Cardiac muscle cell (in vitro differentiated cells and primary cell): Measurements from ENCODE around the gene BMPR1A. TPM values are rescaled to one million over a fixed set of nuclear protein-coding genes. Genes with fewer than 3 reads are reported as not detected.
A peak's percentile ranks its signal among the peaks of the same experiment; 100 is the strongest.
"Not testable (repeated sequence)": the region's sequence is repeated elsewhere in the genome, so short reads cannot be mapped to it uniquely, and the experiment has no call there.

Experiments used
- DNase-seq, 2 donors: peaks; one replicate each; pipeline versions ENCODE4 v3.0.0 to v3.0.0-alpha.2; 2010 to 2017; ENCODE audit warnings: low read depth in 1 of 2, low spot score in 1 of 2
- H3K27ac ChIP-seq: fragments of 200-600 bp; sonication (generic); 2 replicates; pipeline ENCODE4 v1.5.1; 2016
- H3K27me3 ChIP-seq: fragments of 200-600 bp; sonication (generic); 2 replicates; pipeline ENCODE4 v1.6.0; 2016; ENCODE audit warnings: control low read depth
- H3K36me3 ChIP-seq: fragments of 200-600 bp; sonication (generic); 2 replicates; pipeline ENCODE4 v1.5.1; 2016; ENCODE audit warnings: control low read depth
- H3K4me1 ChIP-seq: fragments of 200-600 bp; sonication (generic); 2 replicates; pipeline ENCODE4 v1.8.1; 2017; ENCODE audit warnings: low read depth, mild to moderate bottlenecking, mixed run types
- H3K4me3 ChIP-seq: fragments of 200-600 bp; sonication (generic); 2 replicates; pipeline ENCODE4 v1.5.1; 2016; ENCODE audit warnings: mild to moderate bottlenecking
- H3K9me3 ChIP-seq: fragments of 200-600 bp; sonication (generic); 2 replicates; pipeline ENCODE4 v1.5.1; 2017; ENCODE audit warnings: low read depth, mild to moderate bottlenecking, control low read depth
- polyA plus RNA-seq: library from polyadenylated mRNA; unstranded; fragments of >200 nt; fragmentation: Nextera tagmentation; extraction: Ambion mirVana; gene quantifications from 2 replicates; pipeline ENCODE4 v1.2.1, GENCODE V29; 2016
- total RNA-seq: library from RNA; depleted of rRNA; stranded (reverse); fragments of >200 nt; gene quantifications from 2 replicates; pipeline ENCODE4 v1.2.3, GENCODE V29; 2016
- TF ChIP-seq, protein P1 (sequence below): IDR thresholded peaks from 2 replicates; pipeline ENCODE4 v1.5.1; 2012; ENCODE audit warnings: low read depth, mild to moderate bottlenecking, low read length

The BMPR1A gene
- total and polyA plus RNA-seq, 2 experiments from 2014 or later, result 35.6 to 39.4 TPM

DNA sequence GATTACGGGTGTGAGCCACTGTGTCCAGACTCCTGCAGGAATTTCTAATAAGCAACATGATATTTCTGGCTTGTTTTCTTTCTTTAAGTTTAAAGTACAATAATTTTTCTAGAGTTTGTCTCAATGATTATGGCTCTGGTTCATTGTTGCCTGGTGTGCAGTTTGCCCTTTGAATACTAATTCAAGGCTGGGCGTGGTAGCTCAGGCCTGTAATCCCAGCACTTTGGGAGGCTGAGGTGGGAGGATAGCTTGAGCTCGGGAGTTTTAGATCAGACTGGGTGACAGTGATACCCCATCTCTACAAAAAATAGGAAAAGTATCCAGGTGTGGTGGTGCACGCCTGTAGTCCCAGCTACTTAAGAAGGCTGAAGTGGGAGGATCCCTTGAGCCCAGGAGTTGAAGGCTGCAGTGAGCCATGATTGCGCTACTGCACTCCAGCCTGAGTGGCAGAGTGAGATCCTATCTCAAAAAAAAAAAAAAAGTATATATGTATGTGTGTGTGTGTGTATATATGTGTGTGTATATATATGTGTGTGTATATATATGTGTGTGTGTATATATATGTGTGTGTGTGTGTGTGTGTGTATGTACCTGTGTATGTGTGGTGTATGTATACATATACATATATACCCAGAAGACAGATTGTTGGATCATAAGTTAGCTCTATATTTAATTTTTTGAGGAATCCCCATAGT is 220.1 kb downstream of the BMPR1A start:
- H3K9me3 ChIP-seq, result no peaks in the 10 kb centered on the region
- TF ChIP-seq, protein P1, sequence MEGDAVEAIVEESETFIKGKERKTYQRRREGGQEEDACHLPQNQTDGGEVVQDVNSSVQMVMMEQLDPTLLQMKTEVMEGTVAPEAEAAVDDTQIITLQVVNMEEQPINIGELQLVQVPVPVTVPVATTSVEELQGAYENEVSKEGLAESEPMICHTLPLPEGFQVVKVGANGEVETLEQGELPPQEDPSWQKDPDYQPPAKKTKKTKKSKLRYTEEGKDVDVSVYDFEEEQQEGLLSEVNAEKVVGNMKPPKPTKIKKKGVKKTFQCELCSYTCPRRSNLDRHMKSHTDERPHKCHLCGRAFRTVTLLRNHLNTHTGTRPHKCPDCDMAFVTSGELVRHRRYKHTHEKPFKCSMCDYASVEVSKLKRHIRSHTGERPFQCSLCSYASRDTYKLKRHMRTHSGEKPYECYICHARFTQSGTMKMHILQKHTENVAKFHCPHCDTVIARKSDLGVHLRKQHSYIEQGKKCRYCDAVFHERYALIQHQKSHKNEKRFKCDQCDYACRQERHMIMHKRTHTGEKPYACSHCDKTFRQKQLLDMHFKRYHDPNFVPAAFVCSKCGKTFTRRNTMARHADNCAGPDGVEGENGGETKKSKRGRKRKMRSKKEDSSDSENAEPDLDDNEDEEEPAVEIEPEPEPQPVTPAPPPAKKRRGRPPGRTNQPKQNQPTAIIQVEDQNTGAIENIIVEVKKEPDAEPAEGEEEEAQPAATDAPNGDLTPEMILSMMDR, result no peak
- no peak overlapping the region for H3K27ac ChIP-seq
- H3K27me3 ChIP-seq, result peaks cover 5% of the 10 kb centered on the region
- H3K36me3 ChIP-seq, result no peaks in the 10 kb centered on the region
- peaks cover 16% of the 10 kb centered on the region for H3K4me1 ChIP-seq
- DNase-seq, result no peak
- no peak overlapping the region for H3K4me3 ChIP-seq

DNA sequence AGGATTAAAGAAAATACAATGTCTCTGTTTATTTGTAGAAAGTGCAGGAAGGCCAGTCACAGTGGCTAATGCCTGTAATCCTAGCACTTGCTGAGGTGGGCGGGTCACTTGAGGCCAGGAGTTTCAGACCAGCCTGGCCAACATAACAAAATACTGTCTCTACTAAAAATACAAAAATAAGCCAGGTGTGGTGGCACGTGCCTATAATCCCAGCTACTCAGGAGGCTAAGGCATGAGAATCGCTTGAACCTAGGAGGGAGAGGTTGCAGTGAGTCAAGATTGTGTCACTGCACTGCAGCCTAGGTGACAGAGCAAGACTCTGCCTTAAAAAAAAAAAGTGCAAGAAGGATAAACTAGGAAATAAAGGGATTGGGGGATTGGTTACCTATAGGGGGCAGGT is 222.0 kb downstream of the BMPR1A start:
- H3K4me1 ChIP-seq, result peaks cover 16% of the 10 kb centered on the region
- not testable (repeated sequence) for H3K36me3 ChIP-seq, H3K27me3 ChIP-seq, H3K9me3 ChIP-seq, DNase-seq, H3K27ac ChIP-seq, H3K4me3 ChIP-seq

DNA sequence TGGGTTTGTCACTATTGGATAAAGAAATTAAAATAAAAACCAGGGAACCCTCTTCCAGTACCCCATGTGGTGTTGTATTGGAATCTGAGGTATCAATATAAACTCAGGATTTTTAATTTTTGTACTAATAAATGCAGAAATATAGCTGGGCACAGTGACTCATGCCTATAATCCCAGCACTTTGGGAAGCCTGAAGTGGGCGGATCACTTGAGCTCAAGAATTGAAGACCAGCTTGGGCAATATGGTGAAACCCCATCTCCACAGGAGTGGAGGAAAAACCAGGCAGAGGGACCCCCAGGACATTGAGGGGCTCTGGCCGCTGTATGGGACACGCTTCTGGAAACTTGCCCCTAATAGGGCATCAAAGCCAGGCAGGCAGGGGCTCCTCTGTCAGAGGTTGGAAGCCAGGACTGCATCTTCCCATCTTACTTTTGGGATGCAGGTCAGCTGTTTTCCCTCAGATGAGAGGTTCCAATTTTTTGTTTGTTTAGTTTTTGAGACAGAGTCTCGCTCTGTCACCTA is 222.9 kb downstream of the BMPR1A start:
- Histone ChIP-seq H3K4me3 (no peak overlapping the region), H3K36me3 (no peaks in the 10 kb centered on the region), H3K4me1 (peaks cover 16% of the 10 kb centered on the region), H3K27ac (peak overlapping the region; percentile 76), H3K9me3 (no peaks in the 10 kb centered on the region), H3K27me3 (no peaks in the 10 kb centered on the region)
- no peak for DNase-seq
- TF ChIP-seq, protein P1, result no peak

DNA sequence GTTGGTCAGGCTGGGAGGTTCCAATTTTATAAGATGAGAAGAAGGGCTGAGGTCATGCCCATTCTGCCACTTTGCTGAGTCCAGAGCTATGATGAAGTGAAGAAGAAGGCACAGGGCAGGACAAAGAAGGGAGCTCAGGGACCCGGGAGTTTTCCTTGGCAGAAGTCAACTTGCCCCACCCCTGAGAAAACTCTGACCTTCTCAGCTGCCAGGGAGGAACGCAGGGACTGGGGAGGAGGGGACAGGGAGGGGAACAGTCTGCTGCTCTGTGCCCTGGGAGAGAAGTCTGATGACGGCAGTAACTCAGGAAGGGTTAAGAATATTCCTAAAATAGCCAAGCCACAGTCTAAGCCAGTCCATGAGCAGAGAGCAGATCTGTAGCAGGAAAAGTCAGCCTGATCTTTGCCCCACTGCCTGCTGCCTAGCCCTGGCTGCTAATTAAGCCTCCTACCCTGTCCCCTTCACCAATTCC is 223.6 kb downstream of the BMPR1A start:
- TF ChIP-seq, protein P1, result no peak
- peak overlapping the region; percentile 76 for H3K27ac ChIP-seq
- DNase-seq, result peak; percentile 30 to 68
- no peaks in the 10 kb centered on the region for H3K36me3 ChIP-seq
- H3K4me3 ChIP-seq, result no peak overlapping the region
- peaks cover 16% of the 10 kb centered on the region for H3K4me1 ChIP-seq
- H3K9me3 ChIP-seq, result no peaks in the 10 kb centered on the region
- no peaks in the 10 kb centered on the region for H3K27me3 ChIP-seq

DNA sequence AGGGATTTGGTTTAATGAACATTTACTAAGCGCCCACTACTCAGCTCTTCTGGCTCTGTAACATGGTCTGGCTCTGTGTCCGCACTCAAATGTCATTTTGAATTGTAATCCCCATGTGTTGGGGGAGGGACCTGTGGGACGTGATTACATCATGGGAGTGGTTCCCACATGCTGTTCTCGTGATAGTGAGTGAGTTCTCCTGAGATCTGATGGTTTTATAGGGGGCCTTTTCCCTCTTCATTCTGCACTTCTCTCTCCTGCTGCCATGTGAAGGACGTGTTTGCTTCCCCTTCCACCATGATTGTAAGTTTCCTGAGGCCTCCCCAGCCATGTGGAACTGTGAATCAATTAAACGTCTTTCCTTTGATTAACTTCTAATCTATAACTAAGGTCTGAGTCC is 224.6 kb downstream of the BMPR1A start:
- not testable (repeated sequence) for DNase-seq, H3K9me3 ChIP-seq, H3K4me3 ChIP-seq, H3K36me3 ChIP-seq, H3K27me3 ChIP-seq
- peak overlapping the region; percentile 76 for H3K27ac ChIP-seq
- peaks cover 16% of the 10 kb centered on the region for H3K4me1 ChIP-seq

DNA sequence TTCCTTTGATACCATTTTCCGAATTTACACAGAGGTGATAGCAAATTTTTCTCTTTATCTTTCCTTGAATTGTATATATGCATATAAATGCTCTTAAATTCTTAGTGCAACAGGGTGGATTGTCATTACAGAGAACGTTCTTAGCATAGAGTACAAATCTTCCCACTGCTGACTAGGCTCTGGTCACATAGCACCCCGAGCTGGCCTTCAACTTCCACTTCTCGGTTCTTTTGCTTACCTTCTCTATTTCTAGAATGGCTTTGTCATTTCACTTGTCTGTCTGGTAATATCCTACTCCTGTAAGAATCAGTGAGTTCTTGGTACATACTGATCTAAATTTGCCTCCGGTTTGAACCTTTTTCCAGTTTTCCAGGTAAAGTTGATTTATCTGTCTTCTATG is 225.3 kb downstream of the BMPR1A start:
- no peak overlapping the region for H3K4me3 ChIP-seq
- peaks cover 16% of the 10 kb centered on the region for H3K4me1 ChIP-seq
- H3K36me3 ChIP-seq, result no peaks in the 10 kb centered on the region
- no peaks in the 10 kb centered on the region for H3K9me3 ChIP-seq
- TF ChIP-seq, protein P1, result no peak
- no peak for DNase-seq
- no peak overlapping the region for H3K27ac ChIP-seq
- no peaks in the 10 kb centered on the region for H3K27me3 ChIP-seq

Other genes with a start within 250 kb of the BMPR1A start
- gene WAPL, start 234.8 kb upstream of the BMPR1A start, total RNA-seq, result 19.9 and 27.9 TPM in 2 replicates
- gene WAPL, start 234.8 kb upstream of the BMPR1A start, polyA plus RNA-seq, result 15.2 and 22.9 TPM in 2 replicates
- 0.18 TPM in 1 of 2 replicates, not detected in the other for gene OPN4, start 102.1 kb upstream of the BMPR1A start, total RNA-seq
- 0.24 TPM in 1 of 2 replicates, not detected in the other for gene OPN4, start 102.1 kb upstream of the BMPR1A start, polyA plus RNA-seq
- 202 and 213 TPM in 2 replicates for gene LDB3, start 88.1 kb upstream of the BMPR1A start, total RNA-seq
- gene LDB3, start 88.1 kb upstream of the BMPR1A start, polyA plus RNA-seq, result 266 and 317 TPM in 2 replicates
- gene MMRN2, start 201.0 kb downstream of the BMPR1A start, total RNA-seq, result 3.1 and 7.9 TPM in 2 replicates
- 7.3 and 7.4 TPM in 2 replicates for gene MMRN2, start 201.0 kb downstream of the BMPR1A start, polyA plus RNA-seq
- 3.0 and 7.9 TPM in 2 replicates for gene SNCG, start 202.0 kb downstream of the BMPR1A start, total RNA-seq
- gene SNCG, start 202.0 kb downstream of the BMPR1A start, polyA plus RNA-seq, result 4.7 and 12.9 TPM in 2 replicates
- not detected in 2 replicates for gene ADIRF, start 211.9 kb downstream of the BMPR1A start, total RNA-seq
- 0.40 TPM in 1 of 2 replicates, not detected in the other for gene ADIRF, start 211.9 kb downstream of the BMPR1A start, polyA plus RNA-seq